Astrocyte of the spinal cord (primary cell): ENCODE data around the gene TLR3.

Experiments used
- DNase-seq: peaks from one replicate; pipeline ENCODE4 v3.0.0; 2011; ENCODE audit warnings: low read depth, low spot score
- H3K4me3 ChIP-seq: 2 replicates; pipeline ENCODE4 v1.5.1; 2011; ENCODE audit warnings: low read depth, mild to moderate bottlenecking, low read length, moderate library complexity
- CTCF ChIP-seq: IDR thresholded peaks from 2 replicates; pipeline ENCODE4 v1.5.1; 2012; ENCODE audit warnings: low read depth, mild to moderate bottlenecking, low read length, inconsistent platforms
- in situ Hi-C: cut with HindIII; loops from 2 replicates; pipeline ENCODE4 v1.10.0; 2017; ENCODE audit warnings: low sequenced_read_pairs

TLR3 gene

GRCh38 chr4:186104890-186105646 lies 36.1 kb downstream of the TLR3 start:
- TF ChIP-seq CTCF: no peak
- H3K4me3 ChIP-seq: peak overlapping the region; percentile 21
- DNase-seq: no peak
- in situ Hi-C loops: no loop called here

DNA sequence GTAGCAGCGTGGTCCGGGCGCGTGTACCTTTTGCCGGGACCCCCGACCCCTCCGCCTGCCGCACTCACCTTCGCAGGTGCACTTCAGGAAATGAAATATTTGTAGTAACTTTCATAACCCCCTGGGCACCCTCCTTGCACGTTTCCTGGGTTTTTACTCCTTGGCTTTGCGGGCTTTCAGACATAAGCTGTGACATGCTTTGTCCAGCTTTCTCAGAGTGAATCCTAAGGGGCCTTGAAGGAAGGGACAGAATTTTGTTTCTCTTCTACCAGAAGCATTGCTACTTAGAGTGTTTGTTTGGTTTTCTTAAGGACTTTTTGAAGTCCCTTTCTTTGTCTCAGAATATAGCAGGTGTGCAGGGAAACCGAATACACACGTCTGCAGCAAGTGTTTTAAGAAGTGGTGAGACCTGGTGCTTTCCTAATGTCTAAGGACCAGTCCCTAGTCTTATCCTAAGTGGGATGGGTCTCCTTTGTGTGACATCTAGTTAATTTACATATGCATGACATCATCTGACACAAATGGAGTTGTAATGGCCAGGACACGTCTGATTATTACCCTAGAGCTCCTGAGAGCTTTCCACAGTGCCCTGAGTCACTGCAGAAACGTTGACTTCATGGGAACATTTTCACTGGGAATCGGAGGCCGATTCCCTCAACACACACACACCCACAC lies 36.8 kb downstream of the TLR3 start:
- H3K4me3 ChIP-seq: no peak overlapping the region
- no peak for DNase-seq
- in situ Hi-C loops: no loop called here
- TF ChIP-seq CTCF: no peak

GRCh38 chr4:186107947-186108346 lies 39.0 kb downstream of the TLR3 start:
- no peak overlapping the region for H3K4me3 ChIP-seq
- no peak for TF ChIP-seq CTCF
- no peak for DNase-seq
- in situ Hi-C loops: no loop called here

DNA sequence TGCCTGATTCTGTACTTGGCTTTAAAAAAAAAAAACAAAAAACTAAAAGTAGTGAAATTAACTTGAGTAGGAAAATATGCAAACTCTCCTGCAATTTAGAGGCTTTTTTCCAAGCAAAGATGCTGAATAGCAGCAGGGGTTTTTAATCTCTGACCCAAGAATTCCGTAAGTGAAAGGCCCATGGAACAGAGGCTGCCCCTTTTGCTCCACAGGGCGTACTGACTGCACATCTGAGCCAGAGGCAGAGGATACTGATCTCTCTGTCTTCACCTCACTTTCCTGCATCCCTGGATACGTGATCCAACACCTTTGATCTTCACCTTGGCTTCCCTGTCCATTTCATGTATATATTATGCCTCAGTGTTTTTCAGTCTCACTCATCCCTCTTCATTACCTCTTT lies 39.4 kb downstream of the TLR3 start:
- H3K4me3 ChIP-seq: no peak overlapping the region
- in situ Hi-C loops: no loop called here
- no peak for DNase-seq
- no peak for TF ChIP-seq CTCF

DNA sequence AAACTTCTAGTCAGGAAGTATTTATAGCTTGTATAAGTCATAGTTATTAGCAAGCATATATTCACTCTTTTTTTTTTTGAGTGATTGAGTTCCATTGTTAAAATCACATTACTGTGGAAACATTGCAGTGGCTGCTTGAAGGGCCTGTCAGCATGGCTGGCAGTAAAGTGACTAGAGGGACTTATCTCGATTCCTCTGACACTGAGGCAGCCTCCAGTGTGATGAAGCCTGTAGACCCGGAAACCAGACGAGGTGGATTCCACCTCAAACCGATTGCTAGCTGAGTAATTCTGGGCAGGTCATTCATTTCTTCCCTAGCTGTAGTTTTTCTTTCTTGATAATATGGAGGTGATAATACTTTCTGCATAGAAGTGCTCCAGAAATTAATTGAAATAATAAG lies 40.3 kb downstream of the TLR3 start:
- in situ Hi-C loops: no loop called here
- DNase-seq: no peak
- no peak overlapping the region for H3K4me3 ChIP-seq
- no peak for TF ChIP-seq CTCF

DNA sequence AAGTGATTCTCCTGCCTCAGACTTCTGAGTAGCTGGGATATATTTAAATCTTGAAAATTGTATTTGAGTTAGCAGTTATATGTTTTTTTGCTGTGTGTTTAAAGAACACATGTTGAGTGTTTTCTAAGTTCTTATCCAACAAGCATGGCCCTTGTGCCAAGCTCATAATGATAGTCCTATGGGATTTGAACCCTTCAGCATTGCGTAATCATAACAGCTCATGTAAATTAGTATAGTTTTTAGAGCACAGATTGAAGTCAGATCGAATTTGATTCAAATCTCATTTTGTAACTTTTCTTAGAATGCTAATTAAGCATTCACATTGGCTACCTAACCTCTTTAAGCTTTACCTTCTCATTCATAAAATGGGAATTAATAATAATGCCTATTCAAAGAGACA lies 47.7 kb downstream of the TLR3 start:
- DNase-seq: no peak
- TF ChIP-seq CTCF: no peak
- H3K4me3 ChIP-seq: no peak overlapping the region
- in situ Hi-C loops: no loop called here
